ES-I3 (cell line): Measurements from ENCODE around the gene SPDYE3.
"Not testable (repeated sequence)": the region's sequence is repeated elsewhere in the genome, so short reads cannot be mapped to it uniquely, and the experiment has no call there.

Experiments used
- H3K36me3 ChIP-seq: 2 replicates; pipeline ENCODE4 v1.6.1; 2013; ENCODE audit warnings: mild to moderate bottlenecking, low read length, control low read depth, moderate library complexity; ENCODE audit not compliant: insufficient read depth
- H3K4me1 ChIP-seq: 2 replicates; pipeline ENCODE4 v1.6.1; 2013; ENCODE audit warnings: mild to moderate bottlenecking, control low read depth, low read length; ENCODE audit not compliant: insufficient read depth
- H3K9ac ChIP-seq: 2 replicates; pipeline ENCODE4 v1.6.1; 2013; ENCODE audit warnings: low read depth, mild to moderate bottlenecking, low read length, moderate library complexity
- H3K9me3 ChIP-seq: 2 replicates; pipeline ENCODE4 v1.6.1; 2013; ENCODE audit warnings: mild to moderate bottlenecking, low read length, moderate library complexity; ENCODE audit not compliant: control insufficient read depth, insufficient read depth

SPDYE3 gene

DNA sequence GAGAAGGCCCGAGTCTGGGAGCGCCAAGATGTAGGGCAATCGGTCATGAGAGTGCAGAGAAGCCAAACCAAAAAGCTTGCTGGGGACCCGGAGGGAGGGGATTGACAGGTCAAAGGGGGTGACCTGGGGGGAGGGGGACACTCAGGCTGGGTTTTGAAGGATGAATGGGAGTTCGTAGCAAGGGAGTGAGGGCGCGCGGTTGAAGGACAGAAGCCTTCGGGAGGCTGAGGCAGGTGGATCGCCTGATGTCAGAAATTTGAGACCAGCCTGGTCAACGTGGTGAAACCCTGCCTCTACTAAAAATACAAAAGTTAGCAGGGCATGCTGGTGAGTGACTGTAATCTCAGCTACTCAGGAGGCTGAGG is 35.0 kb upstream of the SPDYE3 start:
- H3K9ac ChIP-seq = peak overlapping the region; percentile 82; the same call in 1 of the 2 replicates
- not testable (repeated sequence) for H3K4me1 ChIP-seq, H3K9me3 ChIP-seq, H3K36me3 ChIP-seq

- Histone ChIP-seq H3K36me3 (no peaks in the 10 kb centered on the region), H3K9ac (no peak overlapping the region), H3K4me1 (no peaks in the 10 kb centered on the region; the same call in 1 of the 2 replicates), H3K9me3 (no peaks in the 10 kb centered on the region)
These were observed 32.4 kb upstream of the SPDYE3 start for GRCh38 chr7:100275120-100275519.

- not testable (repeated sequence) for H3K36me3 ChIP-seq, H3K4me1 ChIP-seq, H3K9ac ChIP-seq, H3K9me3 ChIP-seq
These were observed 31.4 kb upstream of the SPDYE3 start for GRCh38 chr7:100276126-100276525.

GRCh38 chr7:100282069-100282608 is 25.4 kb upstream of the SPDYE3 start:
- H3K9me3 ChIP-seq, H3K4me1 ChIP-seq, H3K9ac ChIP-seq, H3K36me3 ChIP-seq: not testable (repeated sequence)

GRCh38 chr7:100283147-100283546 is 24.4 kb upstream of the SPDYE3 start:
- H3K36me3 ChIP-seq, H3K9me3 ChIP-seq, H3K9ac ChIP-seq, H3K4me1 ChIP-seq: not testable (repeated sequence)

DNA sequence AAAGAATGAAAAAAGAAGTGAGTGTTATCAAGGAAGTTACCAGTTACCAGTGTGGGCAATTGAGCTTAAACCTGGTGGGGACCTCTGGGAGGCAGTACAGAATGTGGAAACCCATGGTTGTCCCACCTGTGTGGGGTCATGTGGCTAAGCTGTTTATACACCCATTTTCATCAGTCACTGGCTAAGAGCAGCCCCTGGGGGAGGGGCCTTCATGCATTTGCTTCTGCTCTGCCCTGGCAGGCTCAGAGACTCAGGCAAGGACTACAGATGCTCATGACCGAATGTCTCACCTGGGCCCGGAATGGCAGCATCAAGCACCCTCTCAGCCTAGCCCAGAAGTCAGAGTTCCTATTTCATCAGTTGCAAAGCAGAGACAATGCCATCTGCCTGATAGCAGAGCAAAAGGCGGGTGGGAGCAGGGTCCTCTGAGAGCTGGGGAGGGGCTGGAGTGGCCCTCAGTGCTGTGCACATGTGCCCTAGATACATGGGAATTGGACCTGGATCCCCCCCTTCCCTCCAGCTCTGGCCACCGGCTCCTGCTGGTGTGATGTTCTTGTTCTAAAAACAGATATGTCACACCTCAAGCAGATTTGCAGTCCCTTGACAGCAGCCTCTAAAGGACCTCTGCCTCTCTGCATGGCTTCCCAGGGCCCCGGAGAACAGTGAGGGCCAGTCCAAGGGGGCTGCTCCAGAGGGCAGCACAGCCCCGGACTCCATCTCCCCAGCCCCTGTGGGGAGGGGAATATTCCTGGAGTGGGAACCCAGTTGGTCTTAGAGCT is 20.1 kb upstream of the SPDYE3 start:
- H3K4me1 ChIP-seq, H3K9ac ChIP-seq, H3K9me3 ChIP-seq, H3K36me3 ChIP-seq: not testable (repeated sequence)

DNA sequence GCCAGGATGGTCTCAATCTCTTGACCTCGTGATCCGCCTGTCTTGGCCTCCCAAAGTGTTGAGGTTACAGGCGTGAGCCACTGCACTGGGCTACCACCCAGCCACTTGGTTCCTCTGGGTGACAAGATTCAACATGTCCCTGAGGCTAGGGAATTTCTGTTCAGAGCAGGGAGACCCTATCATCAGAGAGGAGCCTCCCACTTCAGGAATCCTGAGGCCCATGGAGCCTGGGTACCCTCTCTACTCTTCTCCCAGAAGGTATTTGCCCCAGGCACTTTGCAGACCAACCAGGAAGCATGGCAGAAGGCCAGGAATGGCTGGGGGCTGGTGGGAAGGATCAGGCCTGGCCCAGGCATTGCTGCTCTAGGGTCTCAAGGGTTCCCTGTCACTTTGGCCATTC is 19.2 kb upstream of the SPDYE3 start:
- H3K4me1 ChIP-seq = not testable (repeated sequence)

GRCh38 chr7:100292162-100292561 is 15.3 kb upstream of the SPDYE3 start:
- H3K9ac ChIP-seq, H3K4me1 ChIP-seq, H3K9me3 ChIP-seq, H3K36me3 ChIP-seq: not testable (repeated sequence)

More for the DNA sequence above, 19.2 kb upstream of the SPDYE3 start:
- not testable (repeated sequence) for H3K36me3 ChIP-seq, H3K9me3 ChIP-seq, H3K9ac ChIP-seq

- H3K9me3 ChIP-seq, H3K36me3 ChIP-seq, H3K9ac ChIP-seq, H3K4me1 ChIP-seq: not testable (repeated sequence)
These were observed 12.2 kb upstream of the SPDYE3 start for GRCh38 chr7:100295269-100295668.

GRCh38 chr7:100297852-100298631 is 9.5 kb upstream of the SPDYE3 start:
- not testable (repeated sequence) for H3K9ac ChIP-seq, H3K36me3 ChIP-seq, H3K4me1 ChIP-seq, H3K9me3 ChIP-seq

DNA sequence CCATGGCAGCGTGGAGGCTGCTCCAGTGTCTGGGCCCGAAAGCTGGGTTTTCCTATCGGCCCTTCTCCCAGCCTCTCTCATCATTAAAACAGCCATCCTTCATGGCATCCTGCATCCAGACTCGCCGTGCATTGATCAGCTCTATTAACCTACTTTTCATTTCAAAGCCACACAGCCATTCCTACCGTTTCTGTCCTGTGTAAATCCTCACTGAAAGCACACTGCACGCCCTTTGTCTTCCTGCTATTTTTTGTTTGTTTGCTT is 8.9 kb upstream of the SPDYE3 start:
- H3K36me3 ChIP-seq, H3K4me1 ChIP-seq, H3K9me3 ChIP-seq, H3K9ac ChIP-seq: not testable (repeated sequence)

GRCh38 chr7:100304526-100304925 is 3.0 kb upstream of the SPDYE3 start:
- not testable (repeated sequence) for H3K4me1 ChIP-seq, H3K9me3 ChIP-seq, H3K9ac ChIP-seq, H3K36me3 ChIP-seq

DNA sequence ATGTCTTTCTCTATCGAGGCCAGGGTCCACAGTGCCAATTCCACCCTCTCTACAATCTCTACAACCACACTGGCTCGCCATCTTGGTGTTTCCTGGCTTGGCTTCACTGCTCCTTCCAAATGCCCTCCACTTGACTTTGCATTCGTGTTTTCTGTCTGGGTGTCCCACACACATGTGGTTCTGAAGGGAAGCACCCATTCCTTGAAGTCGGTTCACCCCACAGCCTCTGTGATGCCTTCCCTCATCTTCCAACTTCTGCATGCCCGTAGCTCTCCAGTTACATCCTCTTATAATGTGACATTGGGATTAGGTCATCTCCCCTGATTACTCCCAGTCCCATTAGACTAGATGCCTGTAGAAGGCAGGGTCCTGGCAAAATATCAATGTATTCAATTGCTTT is 10.8 kb downstream of the SPDYE3 start:
- not testable (repeated sequence) for H3K9me3 ChIP-seq, H3K9ac ChIP-seq, H3K36me3 ChIP-seq, H3K4me1 ChIP-seq

- not testable (repeated sequence) for H3K36me3 ChIP-seq, H3K9ac ChIP-seq, H3K4me1 ChIP-seq, H3K9me3 ChIP-seq
These were observed 14.1 kb downstream of the SPDYE3 start for GRCh38 chr7:100321648-100322047.

DNA sequence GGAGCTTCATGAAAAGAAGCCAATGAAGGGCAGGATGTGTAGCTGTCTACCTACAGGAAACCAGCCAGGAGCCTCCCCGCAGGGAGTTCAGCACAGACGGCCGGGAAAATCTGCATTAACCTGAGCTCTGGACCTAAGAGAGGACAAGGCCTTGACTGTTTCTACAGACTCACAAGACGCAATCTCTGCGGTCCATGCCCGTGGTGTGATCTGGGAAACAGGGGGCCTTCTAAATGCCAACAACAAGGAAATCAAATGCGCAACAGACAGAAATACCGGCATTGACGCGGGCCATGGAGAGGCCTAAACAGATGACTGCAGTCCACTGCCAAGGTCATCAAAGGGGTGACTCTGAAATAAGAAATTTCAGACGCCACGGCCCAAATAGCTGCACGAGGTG is 16.7 kb downstream of the SPDYE3 start:
- H3K36me3 ChIP-seq, H3K4me1 ChIP-seq, H3K9ac ChIP-seq, H3K9me3 ChIP-seq: not testable (repeated sequence)
